ENCODE measurements around the gene NACA.

Gene NACA

DNA sequence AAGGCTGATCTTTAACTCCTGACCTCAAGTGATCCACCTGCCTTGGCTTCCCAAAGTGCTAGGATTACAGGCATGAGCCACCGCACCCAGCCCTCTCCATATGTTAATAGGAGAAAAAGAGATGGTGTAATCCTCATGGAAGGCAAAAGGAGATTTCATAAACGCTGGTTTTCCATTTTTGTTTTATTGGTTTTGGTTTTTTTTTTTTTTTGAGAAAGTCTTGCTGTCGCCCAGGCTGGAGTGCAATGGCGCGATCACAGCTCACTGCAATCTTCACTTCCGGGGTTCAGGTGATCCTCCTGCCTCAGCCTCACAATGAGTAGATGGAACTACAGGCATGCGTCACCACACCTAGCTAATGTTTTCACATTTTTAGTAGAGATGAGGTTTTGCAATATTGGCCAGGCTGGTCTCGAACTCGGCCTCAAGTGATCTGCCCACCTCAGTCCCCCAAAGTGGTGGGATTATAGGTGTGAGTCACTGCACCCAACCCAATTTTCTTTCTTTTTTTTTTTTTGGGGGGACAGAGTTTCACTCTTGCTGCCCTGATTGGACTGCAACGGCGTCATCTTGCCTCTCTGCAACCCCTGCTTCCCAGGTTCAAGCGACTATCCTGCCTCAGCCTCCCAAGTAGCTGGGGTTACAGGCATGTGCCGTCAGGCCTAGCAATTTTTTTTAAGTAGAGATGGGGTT is 45.1 kb downstream of the NACA start:
- no peak overlapping the region for H3K4me3 ChIP-seq (ENCODE audit: control insufficient read depth, low read depth, low read length)
- TF ChIP-seq CTCF (conservative IDR thresholded peaks at IDR 0.05; ENCODE audit: control insufficient read depth, insufficient read depth, low read depth, low read length): no peak
- no peak for DNase-seq (ENCODE audit: low read depth)

GRCh38 chr12:56678852-56679251 is 46.2 kb downstream of the NACA start:
- DNase-seq (ENCODE audit: low read depth): no peak
- no peak overlapping the region for H3K4me3 ChIP-seq (ENCODE audit: control insufficient read depth, low read depth, low read length)
- no peak for TF ChIP-seq CTCF (conservative IDR thresholded peaks at IDR 0.05; ENCODE audit: control insufficient read depth, insufficient read depth, low read depth, low read length)

- no peak overlapping the region for H3K4me3 ChIP-seq (ENCODE audit: control insufficient read depth, low read depth, low read length)
- DNase-seq (ENCODE audit: low read depth): no peak
Observed at GRCh38 chr12:56677680-56678079, 47.4 kb downstream of the NACA start.

GRCh38 chr12:56676851-56677580 is 48.1 kb downstream of the NACA start:
- DNase-seq (ENCODE audit: low read depth): no peak
- no peak overlapping the region for H3K4me3 ChIP-seq (ENCODE audit: control insufficient read depth, low read depth, low read length)
- no peak for TF ChIP-seq CTCF (conservative IDR thresholded peaks at IDR 0.05; ENCODE audit: control insufficient read depth, insufficient read depth, low read depth, low read length)

More at GRCh38 chr12:56677680-56678079, 47.4 kb downstream of the NACA start:
- TF ChIP-seq CTCF (conservative IDR thresholded peaks at IDR 0.05; ENCODE audit: control insufficient read depth, insufficient read depth, low read depth, low read length): no peak

DNA sequence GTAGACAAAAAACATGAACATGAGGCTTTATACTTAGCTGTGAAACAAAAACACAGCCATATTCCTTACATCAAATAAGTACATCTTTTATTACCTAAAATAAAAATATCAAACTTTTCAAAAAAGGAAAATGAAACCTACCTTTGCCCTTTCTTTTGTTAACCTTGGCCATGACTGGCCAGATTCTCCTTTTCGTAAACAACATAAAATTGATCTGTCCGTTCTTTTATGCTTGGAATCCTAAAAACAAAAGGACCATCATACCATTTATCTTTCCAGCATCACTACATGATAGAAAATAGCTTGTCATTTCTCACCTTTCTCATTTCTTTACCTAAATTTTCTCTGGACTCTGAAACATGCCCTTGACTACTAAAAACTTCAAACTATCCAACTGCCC is 53.5 kb downstream of the NACA start:
- H3K4me3 ChIP-seq (ENCODE audit: control insufficient read depth, low read depth, low read length): no peak overlapping the region
- TF ChIP-seq CTCF (conservative IDR thresholded peaks at IDR 0.05; ENCODE audit: control insufficient read depth, insufficient read depth, low read depth, low read length): no peak
- DNase-seq (ENCODE audit: low read depth): no peak

GRCh38 chr12:56670836-56671235 is 54.3 kb downstream of the NACA start:
- DNase-seq (ENCODE audit: low read depth): no peak
- no peak overlapping the region for H3K4me3 ChIP-seq (ENCODE audit: control insufficient read depth, low read depth, low read length)
- TF ChIP-seq CTCF (conservative IDR thresholded peaks at IDR 0.05; ENCODE audit: control insufficient read depth, insufficient read depth, low read depth, low read length): no peak
